ENCODE data around the gene IER5L. TPM values are rescaled to one million over a fixed set of nuclear protein-coding genes. Genes with fewer than 3 reads are reported as not detected.

The IER5L gene
- total RNA-seq, 1 experiment from 2014 or later, result 4.6 TPM

- TF ChIP-seq ZBTB43 (CRISPR knock-in tag; IDR thresholded peaks at IDR 0.05) (no peak), NR1H2 (CRISPR knock-in tag; IDR thresholded peaks at IDR 0.05) (no peak), IRF2 (CRISPR knock-in tag; IDR thresholded peaks at IDR 0.05; ENCODE audit: borderline replicate concordance, low read depth) (no peak)
These were observed 42.7 kb upstream of the IER5L start (continued) for GRCh38 chr9:129220771-129221170.

GRCh38 chr9:129218918-129219317, 40.9 kb upstream of the IER5L start:
- Mint-ChIP-seq H3K4me3 (no peak overlapping the region), H3K27me3 (ENCODE audit: low read depth) (no peaks in the 10 kb centered on the region), H3K36me3 (peaks cover 3% of the 10 kb centered on the region), H3K9me3 (no peaks in the 10 kb centered on the region), H3K27ac (no peak overlapping the region), H3K4me1 (peaks cover 33% of the 10 kb centered on the region)
- ATAC-seq (no peak), DNase-seq (ENCODE audit: low spot score) (no peak)
- TF ChIP-seq RELA (CRISPR knock-in tag; IDR thresholded peaks at IDR 0.05; ENCODE audit: borderline replicate concordance) (no peak), EMX1 (CRISPR knock-in tag; IDR thresholded peaks at IDR 0.05) (no peak), ZNF416 (CRISPR knock-in tag; IDR thresholded peaks at IDR 0.05) (no peak), STAT6 (CRISPR knock-in tag; conservative IDR thresholded peaks at IDR 0.05; ENCODE audit: low read depth) (no peak), HMGXB4 (CRISPR knock-in tag; IDR thresholded peaks at IDR 0.05) (no peak), ATF3 (CRISPR knock-in tag; conservative IDR thresholded peaks at IDR 0.05) (no peak)
- CTCF ChIA-PET, result no interaction called here
- POLR2A ChIA-PET, result no interaction called here

GRCh38 chr9:129218272-129218625, 40.2 kb upstream of the IER5L start:
- H3K9me3 Mint-ChIP-seq, result no peaks in the 10 kb centered on the region
- H3K27me3 Mint-ChIP-seq (ENCODE audit: low read depth), result no peaks in the 10 kb centered on the region
- ChIA-PET CTCF (no interaction called here), POLR2A (no interaction called here)
- peaks cover 9% of the 10 kb centered on the region for H3K36me3 Mint-ChIP-seq
- no peak overlapping the region for H3K4me3 Mint-ChIP-seq
- H3K4me1 Mint-ChIP-seq, result peaks cover 31% of the 10 kb centered on the region
- ATAC-seq, result no peak
- no peak overlapping the region for H3K27ac Mint-ChIP-seq
- no peak for TF ChIP-seq SMAD3 (CRISPR knock-in tag; IDR thresholded peaks at IDR 0.05; ENCODE audit: borderline replicate concordance)
- TF ChIP-seq SMAD4 (CRISPR knock-in tag; IDR thresholded peaks at IDR 0.05), result no peak
- TF ChIP-seq ZNF671 (CRISPR knock-in tag; IDR thresholded peaks at IDR 0.05), result no peak
- DNase-seq (ENCODE audit: low spot score), result no peak

- CTCF ChIA-PET, result no interaction called here
- H3K9me3 Mint-ChIP-seq, result no peaks in the 10 kb centered on the region
- 0 out of 2 replicates have a peak overlapping the region, but pooled peaks have one; percentile 42 for H3K27ac Mint-ChIP-seq
- H3K4me1 Mint-ChIP-seq, result peaks cover 26% of the 10 kb centered on the region
- H3K27me3 Mint-ChIP-seq (ENCODE audit: low read depth), result no peaks in the 10 kb centered on the region
- no peak for DNase-seq (ENCODE audit: low spot score)
- H3K36me3 Mint-ChIP-seq, result peaks cover 12% of the 10 kb centered on the region
- H3K4me3 Mint-ChIP-seq, result no peak overlapping the region
- no peak for ATAC-seq
- POLR2A ChIA-PET, result no interaction called here
- no peak for TF ChIP-seq ATF6 (CRISPR knock-in tag; IDR thresholded peaks at IDR 0.05)
- no peak for TF ChIP-seq USF1 (CRISPR knock-in tag; IDR thresholded peaks at IDR 0.05)
- no peak for TF ChIP-seq ZNF121 (CRISPR knock-in tag; IDR thresholded peaks at IDR 0.05)
- no peak for TF ChIP-seq CBFB (CRISPR knock-in tag; IDR thresholded peaks at IDR 0.05; ENCODE audit: low read depth)
- TF ChIP-seq ZNF396 (CRISPR knock-in tag; IDR thresholded peaks at IDR 0.05; ENCODE audit: borderline replicate concordance), result no peak
- no peak for TF ChIP-seq IRF1 (CRISPR knock-in tag; IDR thresholded peaks at IDR 0.05)
- TF ChIP-seq ETV6 (CRISPR knock-in tag; IDR thresholded peaks at IDR 0.05), result no peak
- TF ChIP-seq CDX4 (CRISPR knock-in tag; IDR thresholded peaks at IDR 0.05; ENCODE audit: borderline replicate concordance), result no peak
- TF ChIP-seq GTF2I (CRISPR knock-in tag; conservative IDR thresholded peaks at IDR 0.05), result no peak
- no peak for TF ChIP-seq FOXJ3 (CRISPR knock-in tag; IDR thresholded peaks at IDR 0.05; ENCODE audit: borderline replicate concordance)
These were observed 35.5 kb upstream of the IER5L start for GRCh38 chr9:129213551-129213950.
